Body of pancreas (tissue), 4 donors: Measurements from ENCODE around the gene LNX1.

Experiments used
- CTCF ChIP-seq, 7 experiments: fragments of 450-650 bp in 4 of 7; fragments of 200-600 bp in 3 of 7; sonication (generic) in 3 of 7; IDR thresholded peaks; one replicate each; pipeline ENCODE4 v1.5.1; 2016 to 2019; ENCODE audit warnings: antibody characterized with exemption in 7 of 7
- POLR2A ChIP-seq, 3 donors: fragments of 450-650 bp; IDR thresholded peaks; one replicate each; pipeline ENCODE4 v1.6.1; 2016; ENCODE audit warnings: antibody characterized with exemption in 3 of 3, mild to moderate bottlenecking in 2 of 3

DNA sequence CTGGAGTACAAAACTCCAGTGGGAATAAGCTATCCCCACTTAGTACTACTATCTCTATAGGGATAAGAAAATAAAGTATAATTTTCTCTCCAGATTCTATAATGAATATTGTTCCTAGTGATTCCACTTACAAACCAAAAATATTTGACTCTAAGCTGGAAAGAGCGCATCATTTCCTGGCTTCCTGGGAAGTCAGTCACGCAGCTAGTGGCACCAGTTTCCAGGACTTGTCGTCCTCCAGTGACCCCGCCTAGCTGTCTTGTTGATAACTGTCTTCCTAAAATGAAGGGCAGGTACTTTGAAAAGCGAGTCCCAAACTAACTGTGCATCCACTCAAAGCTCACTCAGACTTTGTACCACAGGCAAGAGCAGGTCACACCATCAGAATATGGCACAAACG is 39.3 kb downstream of the LNX1 start:
- no peak for TF ChIP-seq CTCF (IDR thresholded peaks at IDR 0.05)
- TF ChIP-seq POLR2A (IDR thresholded peaks at IDR 0.05), result no peak
